ENCODE measurements around the gene APH1A. TPM values are rescaled to one million over a fixed set of nuclear protein-coding genes. Genes with fewer than 3 reads are reported as not detected.
"Not testable (repeated sequence)": the region's sequence is repeated elsewhere in the genome, so short reads cannot be mapped to it uniquely, and the experiment has no call there.

The APH1A gene
- total RNA-seq, 1 donor from 2014 or later = 161 TPM

DNA sequence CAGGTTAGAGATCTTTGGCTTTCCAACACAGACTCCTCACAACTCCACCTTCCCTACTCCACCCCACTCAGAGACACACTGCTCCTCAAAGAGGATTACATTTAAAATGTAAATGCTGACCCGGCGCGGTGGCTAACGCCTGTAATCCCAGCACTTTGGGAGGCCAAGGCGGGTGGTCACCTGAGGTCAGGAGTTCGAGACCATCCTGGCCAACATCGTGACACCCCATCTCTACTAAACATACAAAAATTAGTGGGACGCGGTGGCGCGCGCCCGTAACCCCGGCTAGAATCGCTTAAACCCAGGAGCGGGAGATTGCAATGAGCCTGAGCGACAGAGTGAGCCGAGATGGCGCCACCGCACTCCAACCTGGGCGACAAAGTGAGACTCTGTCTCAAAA is 31.1 kb downstream of the APH1A start:
- TF ChIP-seq, protein P1, sequence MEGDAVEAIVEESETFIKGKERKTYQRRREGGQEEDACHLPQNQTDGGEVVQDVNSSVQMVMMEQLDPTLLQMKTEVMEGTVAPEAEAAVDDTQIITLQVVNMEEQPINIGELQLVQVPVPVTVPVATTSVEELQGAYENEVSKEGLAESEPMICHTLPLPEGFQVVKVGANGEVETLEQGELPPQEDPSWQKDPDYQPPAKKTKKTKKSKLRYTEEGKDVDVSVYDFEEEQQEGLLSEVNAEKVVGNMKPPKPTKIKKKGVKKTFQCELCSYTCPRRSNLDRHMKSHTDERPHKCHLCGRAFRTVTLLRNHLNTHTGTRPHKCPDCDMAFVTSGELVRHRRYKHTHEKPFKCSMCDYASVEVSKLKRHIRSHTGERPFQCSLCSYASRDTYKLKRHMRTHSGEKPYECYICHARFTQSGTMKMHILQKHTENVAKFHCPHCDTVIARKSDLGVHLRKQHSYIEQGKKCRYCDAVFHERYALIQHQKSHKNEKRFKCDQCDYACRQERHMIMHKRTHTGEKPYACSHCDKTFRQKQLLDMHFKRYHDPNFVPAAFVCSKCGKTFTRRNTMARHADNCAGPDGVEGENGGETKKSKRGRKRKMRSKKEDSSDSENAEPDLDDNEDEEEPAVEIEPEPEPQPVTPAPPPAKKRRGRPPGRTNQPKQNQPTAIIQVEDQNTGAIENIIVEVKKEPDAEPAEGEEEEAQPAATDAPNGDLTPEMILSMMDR (IDR thresholded peaks at IDR 0.05; ENCODE audit: insufficient read depth, low read length, poor library complexity, severe bottlenecking) = no peak
- DNase-seq (ENCODE audit: low read depth) = no peak
- no peaks in the 10 kb centered on the region for H3K27me3 ChIP-seq (ENCODE audit: control insufficient read depth, insufficient read depth, low read length)

DNA sequence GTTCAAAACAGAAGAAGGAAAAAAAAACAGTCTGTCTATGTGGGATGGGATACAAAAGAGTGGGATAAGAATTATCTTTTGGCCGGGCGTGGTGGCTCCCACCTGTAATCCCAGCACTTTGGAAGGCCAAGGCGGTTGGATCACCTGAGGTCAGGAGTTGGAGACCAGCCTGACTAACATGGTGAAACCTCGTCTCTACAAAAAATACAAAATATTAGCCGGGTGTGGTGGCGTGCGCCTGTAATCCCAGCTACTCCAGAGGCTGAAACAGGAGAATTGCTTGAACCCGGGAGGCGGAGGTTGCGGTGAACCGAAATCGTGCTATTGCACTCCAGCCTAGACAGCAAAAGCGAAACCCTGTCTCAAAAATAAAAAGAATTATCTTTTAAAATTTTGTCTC is 31.6 kb downstream of the APH1A start:
- not testable (repeated sequence) for H3K36me3 ChIP-seq (ENCODE audit: control insufficient read depth, insufficient read depth, low read length); H3K4me3 ChIP-seq (ENCODE audit: low read depth, low read length); H3K27me3 ChIP-seq (ENCODE audit: control insufficient read depth, insufficient read depth, low read length); DNase-seq (ENCODE audit: low read depth)

More for the DNA sequence above, 31.1 kb downstream of the APH1A start:
- Histone ChIP-seq H3K36me3 (ENCODE audit: control insufficient read depth, insufficient read depth, low read length) (no peaks in the 10 kb centered on the region), H3K4me3 (ENCODE audit: low read depth, low read length) (no peak overlapping the region)

DNA sequence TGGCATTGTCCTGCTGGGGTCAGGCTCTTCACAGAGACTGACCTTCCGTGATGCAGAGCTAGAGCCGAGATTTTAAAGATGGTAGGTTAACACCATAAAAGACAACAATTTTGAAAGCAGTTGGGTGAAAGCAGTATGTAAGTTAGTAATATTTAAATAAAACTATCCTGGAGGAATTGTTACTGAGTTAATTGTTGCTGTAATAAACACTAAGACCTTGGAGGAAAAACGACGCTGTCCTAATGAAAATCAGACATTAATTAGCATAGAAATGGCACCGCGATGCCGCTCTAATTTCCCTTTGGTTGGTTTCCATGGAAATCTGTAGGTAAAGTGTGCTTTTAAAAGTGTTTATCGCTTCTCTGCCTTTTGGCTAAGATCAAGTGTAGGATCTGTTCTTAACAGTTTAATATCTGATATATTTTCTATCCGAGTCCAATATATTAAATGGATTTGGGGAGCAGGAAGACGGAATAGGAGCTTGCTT is 32.2 kb downstream of the APH1A start:
- H3K4me3 ChIP-seq (ENCODE audit: low read depth, low read length) = peak overlapping the region; percentile 40
- H3K27me3 ChIP-seq (ENCODE audit: control insufficient read depth, insufficient read depth, low read length) = no peaks in the 10 kb centered on the region
- TF ChIP-seq, protein P1 (IDR thresholded peaks at IDR 0.05; ENCODE audit: insufficient read depth, low read length, poor library complexity, severe bottlenecking) = no peak
- H3K36me3 ChIP-seq (ENCODE audit: control insufficient read depth, insufficient read depth, low read length) = no peaks in the 10 kb centered on the region
- DNase-seq (ENCODE audit: low read depth) = no peak

DNA sequence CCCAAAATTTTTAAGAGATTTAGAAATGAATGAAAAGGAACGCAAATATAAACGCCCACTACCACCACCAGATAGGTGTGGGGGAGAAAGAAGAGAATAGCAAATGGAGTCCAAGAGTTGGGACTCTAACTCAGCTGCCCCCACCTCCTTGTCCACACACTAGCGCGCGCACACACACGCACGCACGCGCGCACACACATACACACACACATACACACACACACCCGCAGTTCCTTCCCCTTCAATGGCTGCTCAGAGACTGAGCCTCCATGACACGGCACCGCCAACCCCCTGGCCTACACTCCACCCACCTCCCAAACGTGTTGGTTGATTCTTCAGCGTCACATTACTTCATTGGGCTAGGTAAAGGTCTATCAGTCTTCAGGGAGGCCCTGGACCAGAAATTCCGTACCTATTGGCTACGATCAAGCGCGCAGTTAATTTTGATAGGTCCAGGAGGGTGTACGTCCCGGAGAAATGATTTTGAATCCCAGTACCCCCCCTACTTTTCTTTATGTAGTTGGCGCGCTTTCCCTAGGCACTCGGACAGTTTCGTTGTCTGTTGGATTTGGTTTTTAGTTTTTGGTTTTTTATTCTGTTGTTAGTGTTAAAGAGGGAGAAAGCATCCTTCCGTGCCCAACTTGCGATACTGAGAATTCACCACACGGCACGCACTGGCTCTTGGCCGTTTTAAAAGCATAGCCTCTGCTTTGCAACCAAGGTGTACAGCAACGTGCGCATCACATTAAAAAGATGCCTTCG is 32.8 kb downstream of the APH1A start, which contains the start of gene ANP32E:
TSS of gene ANP32E (minus strand) at position 261 of the 762 bp plus-strand sequence. CDS start 326 bp downstream, outside the sequence.
- no peaks in the 10 kb centered on the region for H3K36me3 ChIP-seq (ENCODE audit: control insufficient read depth, insufficient read depth, low read length)
- peak within 1 kb of the TSS; percentile 85 for H3K4me3 ChIP-seq (ENCODE audit: low read depth, low read length)
- no peaks in the 10 kb centered on the region for H3K27me3 ChIP-seq (ENCODE audit: control insufficient read depth, insufficient read depth, low read length)
- DNase-seq (ENCODE audit: low read depth) = peak; percentile 98
- TF ChIP-seq, protein P1 (IDR thresholded peaks at IDR 0.05; ENCODE audit: insufficient read depth, low read length, poor library complexity, severe bottlenecking) = no peak

DNA sequence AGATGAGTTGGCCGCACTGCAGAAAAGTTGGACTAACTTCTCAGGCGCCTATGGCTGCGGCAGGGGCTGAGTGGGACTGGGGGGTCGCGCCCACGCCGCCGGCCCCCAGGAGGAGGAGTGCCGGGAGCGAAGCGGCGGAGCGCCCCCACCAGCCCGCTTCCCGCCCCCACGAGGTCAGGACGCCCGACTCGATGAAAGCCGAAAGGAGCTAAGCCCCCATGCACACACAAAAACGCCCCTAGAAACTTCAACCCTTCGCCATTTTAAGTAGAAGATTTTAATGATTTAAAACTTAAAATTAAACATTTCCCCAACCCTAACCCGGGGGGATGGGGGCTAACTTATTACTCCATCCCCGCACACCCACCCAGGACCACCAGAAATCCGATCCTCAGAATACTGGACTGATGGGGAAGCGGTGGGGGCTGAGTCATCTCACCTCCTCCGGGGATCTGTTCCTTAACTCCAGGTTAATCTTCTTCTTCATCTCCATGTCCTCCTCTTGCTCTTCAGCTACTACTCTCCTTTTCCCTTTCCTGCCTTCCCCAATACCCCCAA is 33.4 kb downstream of the APH1A start:
- no peak for DNase-seq (ENCODE audit: low read depth)
- no peaks in the 10 kb centered on the region for H3K27me3 ChIP-seq (ENCODE audit: control insufficient read depth, insufficient read depth, low read length)
- H3K36me3 ChIP-seq (ENCODE audit: control insufficient read depth, insufficient read depth, low read length) = no peaks in the 10 kb centered on the region
- peak overlapping the region; percentile 85 for H3K4me3 ChIP-seq (ENCODE audit: low read depth, low read length)
- TF ChIP-seq, protein P1 (IDR thresholded peaks at IDR 0.05; ENCODE audit: insufficient read depth, low read length, poor library complexity, severe bottlenecking) = no peak

DNA sequence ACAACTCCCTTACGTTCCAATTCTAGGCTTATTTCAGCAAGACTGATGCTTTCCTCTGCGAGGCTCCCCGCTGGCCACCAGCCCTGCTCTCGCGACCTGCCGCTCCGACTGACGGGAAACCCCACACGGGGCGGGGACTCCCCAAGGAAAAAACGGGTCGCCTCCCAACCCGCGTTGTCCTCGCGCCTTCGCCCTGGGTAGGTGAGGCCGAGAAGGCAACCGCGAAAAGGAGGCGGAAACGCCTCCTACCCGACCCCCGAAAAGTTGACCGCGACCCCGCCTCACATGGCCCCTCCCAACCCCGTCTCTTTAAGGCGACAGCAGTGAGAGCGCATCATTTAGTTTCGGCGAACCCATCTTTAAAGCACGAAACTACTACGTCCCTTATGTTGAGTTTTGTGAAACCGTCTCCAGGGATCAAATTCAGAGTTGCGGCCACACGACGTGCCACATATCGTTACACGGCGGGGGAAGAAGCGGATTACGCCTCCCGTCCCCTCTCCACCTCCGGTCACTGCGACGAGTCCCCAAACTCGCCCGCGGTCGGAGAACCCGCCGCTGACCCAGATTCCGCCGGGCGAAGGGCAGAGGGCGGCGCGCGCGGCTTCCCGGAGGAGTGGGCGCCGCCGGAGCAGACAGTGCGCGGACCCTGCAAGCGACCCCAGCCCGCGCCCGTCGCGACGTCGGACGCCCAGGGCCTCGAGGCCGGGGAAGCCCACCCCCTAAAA is 34.1 kb downstream of the APH1A start:
- Histone ChIP-seq H3K36me3 (ENCODE audit: control insufficient read depth, insufficient read depth, low read length) (no peaks in the 10 kb centered on the region), H3K4me3 (ENCODE audit: low read depth, low read length) (peak overlapping the region; percentile 85), H3K27me3 (ENCODE audit: control insufficient read depth, insufficient read depth, low read length) (no peaks in the 10 kb centered on the region)
- TF ChIP-seq, protein P1 (IDR thresholded peaks at IDR 0.05; ENCODE audit: insufficient read depth, low read length, poor library complexity, severe bottlenecking) = no peak
- no peak for DNase-seq (ENCODE audit: low read depth)

All from kidney epithelial cell (primary cell).